ENCODE measurements around the gene DMD.

Gene DMD

GRCh38 chrX:31461266-31461665 is 1750.1 kb downstream of the DMD start:
- H3K36me3 ChIP-seq = no peaks in the 10 kb centered on the region
- no peaks in the 10 kb centered on the region for H3K9me3 ChIP-seq
- H3K27me3 ChIP-seq = no peaks in the 10 kb centered on the region
- H3K4me1 ChIP-seq = no peaks in the 10 kb centered on the region
- H3K4me3 ChIP-seq (ENCODE audit: low read depth, low read length) = no peak overlapping the region
- no peak for TF ChIP-seq CTCF (IDR thresholded peaks at IDR 0.05; ENCODE audit: low read depth, low read length)
- DNase-seq = no peak

GRCh38 chrX:31459361-31459760 is 1752.0 kb downstream of the DMD start:
- no peaks in the 10 kb centered on the region for H3K9me3 ChIP-seq
- no peaks in the 10 kb centered on the region for H3K36me3 ChIP-seq
- H3K4me1 ChIP-seq = no peaks in the 10 kb centered on the region
- DNase-seq = no peak
- no peak overlapping the region for H3K4me3 ChIP-seq (ENCODE audit: low read depth, low read length)
- no peak for TF ChIP-seq CTCF (IDR thresholded peaks at IDR 0.05; ENCODE audit: low read depth, low read length)
- no peaks in the 10 kb centered on the region for H3K27me3 ChIP-seq

GRCh38 chrX:31449965-31450364 is 1761.4 kb downstream of the DMD start:
- Histone ChIP-seq H3K4me3 (ENCODE audit: low read depth, low read length) (no peak overlapping the region), H3K36me3 (no peaks in the 10 kb centered on the region), H3K9me3 (no peaks in the 10 kb centered on the region), H3K4me1 (no peaks in the 10 kb centered on the region), H3K27me3 (no peaks in the 10 kb centered on the region)
- no peak for DNase-seq
- TF ChIP-seq CTCF (IDR thresholded peaks at IDR 0.05; ENCODE audit: low read depth, low read length) = no peak

GRCh38 chrX:31449081-31449480 is 1762.3 kb downstream of the DMD start:
- no peak overlapping the region for H3K4me3 ChIP-seq (ENCODE audit: low read depth, low read length)
- H3K9me3 ChIP-seq = no peaks in the 10 kb centered on the region
- no peaks in the 10 kb centered on the region for H3K27me3 ChIP-seq
- no peak for TF ChIP-seq CTCF (IDR thresholded peaks at IDR 0.05; ENCODE audit: low read depth, low read length)
- no peak for DNase-seq
- H3K36me3 ChIP-seq = no peaks in the 10 kb centered on the region
- no peaks in the 10 kb centered on the region for H3K4me1 ChIP-seq

GRCh38 chrX:31445542-31445941 is 1765.8 kb downstream of the DMD start:
- no peak for DNase-seq
- Histone ChIP-seq H3K9me3 (no peaks in the 10 kb centered on the region), H3K27me3 (no peaks in the 10 kb centered on the region)

GRCh38 chrX:31443654-31444053 is 1767.7 kb downstream of the DMD start:
- Histone ChIP-seq H3K9me3 (no peaks in the 10 kb centered on the region), H3K4me3 (ENCODE audit: low read depth, low read length) (no peak overlapping the region), H3K36me3 (no peaks in the 10 kb centered on the region), H3K4me1 (no peaks in the 10 kb centered on the region), H3K27me3 (no peaks in the 10 kb centered on the region)
- no peak for DNase-seq
- no peak for TF ChIP-seq CTCF (IDR thresholded peaks at IDR 0.05; ENCODE audit: low read depth, low read length)

More at GRCh38 chrX:31445542-31445941, 1765.8 kb downstream of the DMD start:
- no peaks in the 10 kb centered on the region for H3K36me3 ChIP-seq
- H3K4me3 ChIP-seq (ENCODE audit: low read depth, low read length) = no peak overlapping the region
- no peaks in the 10 kb centered on the region for H3K4me1 ChIP-seq
- no peak for TF ChIP-seq CTCF (IDR thresholded peaks at IDR 0.05; ENCODE audit: low read depth, low read length)

Measured in BE2C (cell line).